C4-2B (cell line): ENCODE measurements around the gene RPS8.

Source experiments
- CTCF ChIP-seq: fragments of 450-650 bp; conservative IDR thresholded peaks from 2 replicates; pipeline ENCODE4 v1.5.1; 2017; ENCODE audit warnings: mild to moderate bottlenecking
- ZFX ChIP-seq: fragments of 450-650 bp; IDR thresholded peaks from 2 replicates; pipeline ENCODE4 v1.6.1; 2017

DNA sequence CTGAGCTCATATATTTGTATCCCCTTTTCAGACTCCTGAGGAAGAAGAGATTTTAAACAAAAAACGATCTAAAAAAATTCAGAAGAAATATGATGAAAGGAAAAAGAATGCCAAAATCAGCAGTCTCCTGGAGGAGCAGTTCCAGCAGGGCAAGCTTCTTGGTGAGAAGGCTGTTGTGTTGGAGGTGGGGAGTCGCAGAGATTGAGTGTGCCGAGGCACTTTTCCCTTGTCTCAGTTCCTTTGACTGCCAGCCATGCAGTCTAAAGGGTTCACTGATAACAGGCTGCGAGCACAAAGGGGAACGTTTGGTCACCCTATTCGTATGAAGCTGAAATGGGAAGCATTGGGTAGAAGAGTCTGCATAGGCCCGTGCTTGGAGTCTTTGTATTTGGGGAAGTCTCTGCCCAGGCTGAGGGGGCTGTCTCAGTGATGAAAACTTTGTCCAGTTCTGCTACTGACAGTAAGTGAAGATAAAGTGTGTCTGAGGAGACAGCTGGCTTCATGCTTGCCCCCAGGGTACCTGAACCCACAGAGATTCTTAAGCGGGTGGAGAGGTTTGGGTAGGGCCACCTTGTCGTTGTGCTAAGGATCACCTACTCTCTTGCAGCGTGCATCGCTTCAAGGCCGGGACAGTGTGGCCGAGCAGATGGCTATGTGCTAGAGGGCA is 2.8 kb downstream of the RPS8 start:
- TF ChIP-seq CTCF (no peak), ZFX (no peak)
